Stimulated activated CD8-positive, alpha-beta memory T cell treated with anti-CD3 and anti-CD28 coated beads, Interleukin-4, amount 100 ng/mL, for 24 hours (primary cell): ENCODE measurements around the gene ITPR3.

Experiments
- DNase-seq: peaks from one replicate; pipeline ENCODE4 v3.0.0-alpha.2; 2020; ENCODE audit warnings: low read depth

ITPR3 gene

DNA sequence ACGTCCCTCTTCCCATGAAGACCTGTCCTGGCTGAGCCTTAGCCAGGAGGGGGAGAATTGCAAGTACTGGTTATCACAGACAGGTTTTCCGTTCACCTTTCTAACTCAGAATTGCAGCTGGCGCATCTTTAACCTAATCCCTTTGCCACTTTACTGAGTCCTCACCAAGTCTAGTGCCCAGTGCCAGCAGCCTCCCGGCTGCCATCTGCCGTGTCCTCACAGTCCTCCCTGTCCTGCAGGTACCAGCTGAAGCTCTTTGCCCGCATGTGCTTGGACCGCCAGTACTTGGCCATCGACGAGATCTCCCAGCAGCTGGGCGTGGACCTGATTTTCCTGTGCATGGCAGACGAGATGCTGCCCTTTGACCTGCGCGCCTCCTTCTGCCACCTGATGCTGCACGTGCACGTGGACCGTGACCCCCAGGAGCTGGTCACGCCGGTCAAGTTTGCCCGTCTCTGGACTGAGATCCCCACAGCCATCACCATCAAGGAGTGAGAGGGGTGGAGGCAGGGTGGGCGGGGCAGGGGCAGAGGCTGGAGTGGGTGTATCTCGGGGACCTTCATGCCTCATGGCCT, 49.1 kb downstream of the ITPR3 start:
- DNase-seq: no peak

DNA sequence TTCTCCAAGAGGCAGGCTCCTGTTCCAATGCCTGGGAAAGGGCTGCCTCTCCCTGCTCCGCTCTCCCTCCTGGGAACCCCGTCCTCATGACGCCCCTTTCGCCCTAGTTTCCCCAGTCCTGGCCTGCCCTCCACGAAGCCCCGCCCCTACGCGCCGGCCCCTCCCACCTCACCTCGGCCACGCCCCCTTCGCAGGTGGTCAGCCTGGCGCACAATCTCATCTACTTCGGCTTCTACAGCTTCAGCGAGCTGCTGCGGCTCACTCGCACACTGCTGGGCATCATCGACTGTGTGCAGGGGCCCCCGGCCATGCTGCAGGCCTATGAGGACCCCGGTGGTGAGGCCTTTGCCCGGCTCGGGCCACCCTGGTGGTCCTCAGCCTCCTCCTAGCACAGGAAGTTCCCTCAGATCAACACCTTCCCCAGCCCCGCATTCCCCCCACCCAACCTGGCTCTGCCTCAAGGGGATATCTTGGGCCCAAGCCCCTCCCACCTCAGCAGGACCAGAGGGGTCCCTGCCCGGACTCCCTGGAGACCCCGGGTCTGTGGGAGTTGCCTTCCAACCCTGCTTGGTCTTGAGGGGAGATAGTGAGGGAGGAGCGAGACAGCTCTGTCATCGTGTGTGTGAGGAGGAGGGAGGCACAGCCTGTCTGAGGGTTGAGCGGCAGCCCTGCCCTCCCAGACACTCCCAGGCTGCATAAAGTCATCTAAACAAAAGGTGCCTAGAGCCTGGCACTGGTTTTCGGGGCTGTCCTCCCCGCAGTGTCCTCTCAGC, 50.0 kb downstream of the ITPR3 start:
- DNase-seq: no peak

DNA sequence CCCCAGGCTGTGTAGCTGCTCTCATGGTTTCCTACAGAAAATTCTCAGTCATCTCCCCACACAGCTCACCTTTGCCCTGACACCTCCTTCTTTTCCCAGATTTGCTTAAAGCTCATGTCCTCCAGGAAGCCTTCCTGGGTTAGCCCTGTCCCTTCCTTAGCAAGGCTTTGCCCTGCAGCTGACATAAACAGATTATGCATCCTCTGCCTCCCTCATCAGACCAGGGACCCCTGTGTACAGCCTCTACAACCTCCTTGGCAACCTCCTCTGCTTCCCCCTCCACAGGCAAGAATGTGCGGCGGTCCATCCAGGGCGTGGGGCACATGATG, 50.6 kb downstream of the ITPR3 start:
- DNase-seq: no peak

DNA sequence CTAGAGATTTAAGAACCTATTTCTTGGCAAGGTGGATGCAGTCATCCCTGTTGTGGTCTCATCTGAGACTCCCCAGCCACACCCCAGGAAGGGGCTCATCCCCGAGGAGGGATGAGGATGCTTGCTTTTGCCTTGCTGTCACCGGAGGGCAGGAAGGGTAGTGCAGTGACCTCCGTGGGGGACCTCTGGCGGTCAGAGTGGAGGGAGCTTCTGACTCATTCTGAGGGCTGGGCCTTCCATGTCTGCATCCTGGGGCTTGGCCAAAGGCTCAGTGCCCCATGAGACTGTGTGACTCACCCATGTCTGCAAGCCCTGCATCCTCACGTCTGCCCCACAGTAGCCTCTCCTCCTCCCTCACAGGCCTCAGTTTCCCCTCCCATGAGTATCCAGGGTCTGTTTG, 51.7 kb downstream of the ITPR3 start:
- no peak for DNase-seq

DNA sequence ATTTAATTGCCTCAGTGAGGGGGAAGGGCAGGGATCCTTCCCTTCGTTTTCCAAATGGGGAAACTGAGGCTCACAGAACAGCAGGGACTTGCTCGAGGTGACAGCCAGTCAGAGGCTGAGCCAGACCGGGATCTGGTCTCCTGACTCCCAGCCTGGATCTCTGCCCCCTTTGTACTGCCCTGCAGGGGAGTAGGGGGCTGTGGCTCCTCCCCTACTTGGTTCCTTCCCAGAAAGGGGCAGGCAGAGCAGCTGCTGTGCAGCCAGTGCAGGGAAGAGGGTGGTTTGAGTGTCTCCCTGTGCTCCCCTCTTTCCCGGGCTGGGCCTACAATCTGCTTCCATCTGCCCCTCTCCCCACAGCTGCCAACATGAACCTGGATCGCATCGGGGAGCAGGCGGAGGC, 52.7 kb downstream of the ITPR3 start:
- no peak for DNase-seq

DNA sequence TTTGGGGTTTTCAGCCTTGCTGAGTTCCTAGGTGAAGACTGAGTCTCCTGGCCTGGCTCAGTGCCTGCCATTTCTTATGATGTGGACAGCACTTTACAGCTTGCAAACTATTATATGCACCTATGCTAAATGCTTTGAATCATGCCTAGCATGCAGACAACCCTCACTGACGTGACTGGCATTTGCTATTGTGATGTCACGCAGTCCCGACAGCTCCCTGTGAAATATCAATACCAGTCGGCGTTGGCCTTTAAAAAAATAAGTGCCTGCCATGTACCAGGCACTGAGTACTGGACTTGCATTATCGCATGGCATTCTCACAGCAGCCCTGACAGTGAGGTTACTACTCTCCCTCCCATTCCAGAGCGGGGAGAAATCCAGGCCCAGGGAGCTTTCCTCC, 54.8 kb downstream of the ITPR3 start:
- DNase-seq: no peak

DNA sequence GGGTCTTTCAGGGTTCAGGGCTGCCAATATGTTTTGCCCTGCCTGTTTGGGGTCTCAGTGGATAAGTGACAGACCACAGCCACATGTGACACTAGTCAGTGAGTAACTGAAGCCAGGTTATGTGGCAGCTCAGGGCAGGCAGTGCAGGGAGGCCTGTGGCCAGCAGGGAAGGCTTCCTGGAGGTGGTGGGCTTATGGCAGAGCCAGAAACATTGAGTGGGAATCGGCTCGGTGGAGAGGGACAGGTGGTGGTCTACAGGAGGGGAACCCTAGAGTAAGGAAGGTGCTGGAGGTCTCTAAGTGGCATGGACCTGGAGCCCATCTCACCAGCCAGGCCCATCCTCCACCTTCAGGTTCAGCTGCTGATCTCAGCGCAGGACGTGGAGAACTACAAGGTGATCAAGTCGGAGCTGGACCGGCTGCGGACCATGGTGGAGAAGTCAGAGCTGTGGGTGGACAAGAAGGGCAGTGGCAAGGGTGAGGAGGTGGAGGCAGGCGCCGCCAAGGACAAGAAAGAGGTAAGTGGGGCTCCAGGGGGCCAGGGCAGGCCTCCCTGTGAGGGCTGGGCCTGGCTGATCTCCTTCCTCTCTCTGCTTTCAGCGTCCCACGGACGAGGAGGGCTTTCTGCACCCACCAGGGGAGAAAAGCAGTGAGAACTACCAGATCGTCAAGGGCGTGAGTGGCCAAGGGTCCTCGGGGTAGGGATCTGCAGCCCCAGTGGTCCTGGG, 55.5 kb downstream of the ITPR3 start:
- no peak for DNase-seq

DNA sequence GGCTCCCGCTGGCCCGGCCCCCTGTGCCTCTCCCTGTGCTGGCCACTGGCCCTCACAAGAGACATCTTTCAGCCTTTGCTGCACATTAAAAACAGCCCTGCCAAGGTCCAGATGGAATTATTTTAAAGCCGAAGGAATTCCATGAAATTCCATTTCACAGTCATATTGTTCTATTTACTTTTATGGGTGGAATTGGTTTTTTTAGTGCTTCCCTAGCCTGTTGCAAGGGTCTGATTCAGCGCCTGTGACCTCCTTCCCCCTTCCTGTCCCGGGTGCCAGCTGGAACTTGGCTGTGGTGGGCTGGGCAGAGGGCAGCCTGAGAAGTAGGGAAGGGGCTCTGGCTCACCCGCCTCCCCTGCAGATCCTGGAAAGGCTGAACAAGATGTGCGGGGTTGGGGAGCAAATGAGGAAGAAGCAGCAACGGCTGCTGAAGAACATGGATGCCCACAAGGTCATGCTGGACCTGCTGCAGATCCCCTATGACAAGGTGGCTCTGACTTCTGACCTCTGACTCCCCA, 56.1 kb downstream of the ITPR3 start:
- DNase-seq: no peak

DNA sequence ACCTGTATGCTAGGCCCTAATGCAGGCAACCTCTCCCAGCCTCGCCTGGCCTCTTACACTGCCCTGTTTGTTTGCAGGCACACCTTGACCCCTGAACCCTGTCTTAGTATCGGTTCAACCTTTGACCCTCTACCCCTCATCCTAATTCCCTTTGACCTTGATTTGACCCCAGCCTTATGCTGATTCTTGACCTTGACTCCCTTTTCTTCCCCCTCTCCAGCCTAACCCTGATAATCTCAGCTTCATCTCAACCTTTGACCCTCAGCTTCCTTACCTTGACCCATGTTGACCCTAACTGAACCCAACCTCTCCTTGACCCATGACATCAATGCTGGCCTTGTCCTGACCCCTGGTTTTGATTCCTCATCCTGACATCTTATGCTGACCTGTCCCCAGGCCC, 56.6 kb downstream of the ITPR3 start:
- DNase-seq: no peak

DNA sequence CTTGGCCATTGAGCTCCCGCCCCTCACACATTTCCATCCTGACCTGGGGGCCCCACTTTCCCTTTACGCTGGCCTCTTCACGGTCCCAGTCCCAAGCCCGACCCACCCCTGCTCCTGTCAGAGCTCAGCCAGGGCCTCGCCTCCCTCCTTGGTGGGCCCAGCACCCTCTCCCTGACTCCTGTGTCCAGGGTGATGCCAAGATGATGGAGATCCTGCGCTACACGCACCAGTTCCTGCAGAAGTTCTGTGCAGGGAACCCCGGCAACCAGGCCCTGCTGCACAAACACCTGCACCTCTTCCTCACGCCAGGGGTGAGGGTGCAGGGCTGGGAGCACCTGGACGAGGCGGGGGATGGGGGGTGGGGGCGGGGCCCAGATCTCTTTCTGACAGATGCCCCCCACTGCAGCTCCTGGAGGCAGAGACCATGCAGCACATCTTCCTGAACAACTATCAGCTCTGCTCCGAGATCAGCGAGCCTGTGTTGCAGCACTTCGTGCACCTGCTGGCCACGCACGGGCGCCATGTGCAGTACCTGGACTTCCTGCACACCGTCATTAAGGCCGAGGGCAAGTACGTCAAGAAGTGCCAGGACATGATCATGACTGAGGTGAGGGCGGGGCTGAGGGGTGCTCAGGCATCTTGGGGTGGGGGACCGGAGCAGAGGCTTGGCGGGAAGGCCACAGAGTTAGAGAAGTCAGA, 57.3 kb downstream of the ITPR3 start:
- DNase-seq: no peak

DNA sequence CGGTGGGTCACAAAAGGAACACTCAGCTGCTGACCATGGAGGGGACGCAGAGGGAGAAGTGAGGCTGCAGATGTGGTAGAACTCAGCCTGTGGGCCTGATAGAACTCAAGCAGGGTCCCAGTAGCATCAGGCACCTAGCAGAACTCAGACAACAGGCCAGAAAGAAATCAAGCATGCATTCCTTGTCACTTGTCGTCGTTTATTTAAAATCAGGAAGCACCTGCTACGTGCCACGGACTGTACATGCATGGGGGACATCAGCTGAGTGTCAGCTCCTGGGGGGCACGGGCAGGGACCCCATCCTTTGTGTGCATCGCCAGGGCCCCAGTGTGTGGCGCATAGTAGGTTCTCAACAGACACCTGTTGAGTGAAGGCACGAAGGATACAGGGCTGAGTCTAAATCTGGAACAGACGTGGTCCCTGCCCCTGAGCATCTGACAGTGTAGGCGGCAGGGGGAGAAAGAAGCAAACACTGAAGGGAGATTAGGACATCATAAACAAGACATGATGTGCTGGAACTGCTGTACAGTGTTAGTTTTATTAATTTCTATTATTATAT, 57.9 kb downstream of the ITPR3 start:
- no peak for DNase-seq

DNA sequence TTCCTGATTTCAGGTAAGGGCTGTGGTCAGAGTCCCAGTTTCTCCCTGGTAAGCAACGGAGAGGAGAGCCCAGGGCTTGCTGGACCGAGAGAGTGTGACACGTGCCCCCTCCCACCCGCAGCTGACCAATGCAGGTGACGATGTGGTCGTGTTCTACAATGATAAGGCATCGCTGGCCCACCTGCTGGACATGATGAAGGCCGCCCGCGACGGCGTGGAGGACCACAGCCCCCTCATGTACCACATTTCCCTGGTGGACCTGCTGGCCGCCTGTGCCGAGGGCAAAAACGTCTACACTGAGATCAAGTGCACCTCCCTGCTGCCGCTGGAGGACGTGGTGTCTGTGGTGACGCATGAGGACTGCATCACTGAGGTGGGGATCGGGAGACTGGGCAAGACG, 58.6 kb downstream of the ITPR3 start:
- no peak for DNase-seq

DNA sequence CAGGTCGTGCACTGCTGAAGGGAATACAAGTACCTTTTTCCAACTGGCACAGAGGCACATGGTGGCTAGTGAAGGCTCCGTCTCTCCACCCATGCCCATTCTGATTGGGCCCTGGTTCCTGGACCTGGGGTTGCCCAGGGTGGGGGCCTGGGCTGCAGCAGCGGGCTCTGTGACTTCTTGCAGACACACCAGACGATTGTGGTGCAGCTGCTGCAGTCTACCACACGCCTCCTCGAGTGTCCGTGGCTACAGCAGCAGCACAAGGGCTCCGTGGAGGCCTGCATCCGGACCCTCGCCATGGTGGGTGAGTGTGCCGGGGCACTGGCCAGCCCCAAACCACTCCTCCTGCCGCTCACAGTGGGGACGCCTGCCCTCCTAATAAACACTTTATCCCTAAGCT, 61.2 kb downstream of the ITPR3 start:
- no peak for DNase-seq

DNA sequence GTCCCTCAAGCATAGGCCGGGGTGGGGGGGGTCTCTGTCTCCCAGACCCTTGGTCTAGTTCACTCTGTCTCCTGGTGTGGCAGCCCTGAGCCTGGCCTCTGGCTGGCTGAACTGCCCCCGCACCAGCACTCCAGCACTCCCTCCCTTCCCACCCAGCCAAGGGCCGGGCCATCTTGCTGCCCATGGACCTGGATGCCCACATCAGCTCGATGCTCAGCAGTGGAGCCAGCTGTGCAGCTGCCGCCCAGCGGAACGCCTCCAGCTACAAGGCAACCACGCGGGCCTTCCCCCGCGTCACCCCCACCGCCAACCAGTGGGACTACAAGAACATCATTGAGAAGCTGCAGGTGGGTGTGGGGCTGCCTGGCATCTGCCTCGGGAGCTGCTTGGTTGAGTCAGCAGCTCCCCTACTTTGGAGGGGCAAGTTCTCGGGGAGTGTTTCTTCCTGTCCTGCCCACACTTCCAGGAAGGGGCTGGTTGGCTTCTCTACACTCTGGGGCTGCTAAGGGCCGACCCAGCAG, 62.0 kb downstream of the ITPR3 start:
- DNase-seq: no peak

DNA sequence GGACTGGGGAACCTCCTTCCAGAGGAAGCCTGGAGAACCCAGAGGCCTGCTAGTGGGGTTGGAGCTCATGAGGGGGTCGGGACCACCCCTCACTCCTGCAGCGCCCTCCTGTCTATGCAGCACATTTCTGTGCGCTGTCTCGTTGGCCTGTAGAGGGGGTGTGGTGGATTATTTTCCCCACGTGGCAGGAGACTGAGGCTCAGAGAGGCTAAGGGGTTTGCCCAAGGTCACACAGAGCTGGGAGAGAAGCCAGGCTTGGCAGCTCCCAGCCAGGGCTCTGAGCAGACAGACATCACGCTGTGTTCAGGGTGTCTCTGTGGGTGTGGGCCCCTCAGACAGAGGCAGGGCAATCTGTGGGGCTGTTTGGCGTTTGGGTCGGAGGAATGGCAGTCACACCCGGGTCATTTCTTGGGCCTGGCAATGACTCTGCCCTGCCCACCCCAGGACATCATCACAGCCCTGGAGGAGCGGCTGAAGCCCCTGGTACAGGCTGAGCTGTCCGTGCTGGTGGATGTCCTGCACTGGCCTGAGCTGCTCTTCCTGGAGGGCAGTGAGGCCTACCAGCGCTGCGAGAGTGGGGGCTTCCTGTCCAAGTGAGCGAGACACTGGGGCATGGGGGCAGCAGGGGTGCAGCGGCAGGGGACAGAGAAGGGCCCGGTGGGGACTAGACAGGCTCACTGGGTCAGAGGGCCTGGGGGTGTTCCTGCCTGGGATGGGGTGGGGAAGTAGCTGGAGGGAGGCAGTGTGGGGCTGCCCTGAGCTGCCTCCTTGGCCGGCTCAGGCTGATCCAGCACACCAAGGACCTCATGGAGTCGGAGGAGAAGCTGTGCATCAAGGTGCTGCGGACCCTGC, 62.7 kb downstream of the ITPR3 start:
- DNase-seq: no peak

DNA sequence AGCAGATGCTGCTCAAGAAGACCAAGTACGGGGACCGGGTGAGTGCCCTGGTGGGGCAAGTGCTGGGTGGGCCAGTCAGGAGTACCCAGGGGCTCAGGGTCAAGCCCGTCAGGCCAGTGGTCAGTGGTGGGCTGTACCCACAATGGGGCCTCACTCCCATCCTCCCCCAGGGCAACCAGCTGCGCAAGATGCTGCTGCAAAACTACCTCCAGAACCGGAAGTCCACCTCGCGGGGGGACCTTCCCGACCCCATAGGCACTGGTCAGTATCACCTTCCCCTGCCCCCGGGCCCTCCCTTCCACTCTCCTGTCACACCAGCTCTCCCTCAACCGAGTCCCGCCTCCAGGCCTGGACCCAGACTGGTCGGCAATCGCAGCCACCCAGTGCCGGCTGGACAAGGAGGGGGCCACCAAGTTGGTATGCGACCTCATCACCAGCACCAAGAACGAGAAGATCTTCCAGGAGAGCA, 63.3 kb downstream of the ITPR3 start:
- no peak for DNase-seq

DNA sequence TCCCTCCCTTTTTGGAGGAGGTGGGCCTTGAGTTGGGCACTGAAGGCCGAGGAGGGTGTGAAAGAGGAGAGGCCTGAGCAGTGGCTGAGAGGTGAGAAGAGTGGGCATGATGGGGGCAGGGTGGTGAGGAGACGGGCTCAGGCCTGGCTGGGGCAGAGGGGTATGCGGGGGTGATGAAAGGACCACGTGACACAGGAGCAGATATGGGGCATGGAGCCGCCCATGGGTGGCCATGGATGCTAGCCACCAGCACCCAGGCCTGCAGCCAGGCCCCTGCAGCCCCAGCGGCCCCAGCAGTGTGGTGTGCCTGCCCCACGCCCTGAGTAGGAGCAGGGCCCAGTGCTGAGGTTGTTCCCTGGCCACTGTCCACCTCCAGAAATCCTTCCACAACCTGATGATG, 63.9 kb downstream of the ITPR3 start:
- no peak for DNase-seq

DNA sequence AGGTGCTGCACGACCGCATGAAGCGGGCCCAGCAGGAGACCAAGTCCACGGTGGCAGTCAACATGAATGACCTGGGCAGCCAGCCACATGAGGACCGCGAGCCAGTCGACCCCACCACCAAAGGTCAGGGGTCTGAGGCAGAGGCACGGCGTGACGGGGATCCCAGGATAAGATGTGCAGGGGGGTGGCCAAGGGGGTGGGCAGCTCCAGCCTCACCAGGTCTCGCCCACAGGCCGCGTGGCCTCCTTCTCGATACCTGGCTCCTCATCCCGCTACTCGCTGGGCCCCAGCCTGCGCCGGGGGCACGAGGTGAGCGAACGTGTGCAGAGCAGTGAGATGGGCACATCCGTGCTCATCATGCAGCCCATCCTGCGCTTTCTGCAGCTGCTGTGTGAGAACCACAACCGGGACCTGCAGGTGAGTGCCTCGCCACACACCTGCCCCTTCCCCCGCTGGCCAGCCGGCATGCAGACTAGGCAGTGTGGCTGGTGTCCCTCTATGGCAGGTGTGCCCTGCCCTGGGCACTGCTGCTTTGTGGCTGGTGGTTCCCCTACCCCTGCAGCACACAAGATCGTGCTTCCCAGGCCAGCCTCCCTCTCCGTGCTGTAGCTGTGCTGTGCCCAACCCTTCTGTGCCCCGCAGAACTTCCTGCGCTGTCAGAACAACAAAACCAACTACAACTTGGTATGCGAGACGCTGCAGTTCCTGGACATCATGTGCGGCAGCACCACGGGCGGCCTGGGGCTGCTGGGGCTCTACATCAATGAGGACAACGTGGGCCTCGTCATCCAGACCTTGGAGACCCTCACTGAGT, 64.5 kb downstream of the ITPR3 start:
- DNase-seq: no peak

DNA sequence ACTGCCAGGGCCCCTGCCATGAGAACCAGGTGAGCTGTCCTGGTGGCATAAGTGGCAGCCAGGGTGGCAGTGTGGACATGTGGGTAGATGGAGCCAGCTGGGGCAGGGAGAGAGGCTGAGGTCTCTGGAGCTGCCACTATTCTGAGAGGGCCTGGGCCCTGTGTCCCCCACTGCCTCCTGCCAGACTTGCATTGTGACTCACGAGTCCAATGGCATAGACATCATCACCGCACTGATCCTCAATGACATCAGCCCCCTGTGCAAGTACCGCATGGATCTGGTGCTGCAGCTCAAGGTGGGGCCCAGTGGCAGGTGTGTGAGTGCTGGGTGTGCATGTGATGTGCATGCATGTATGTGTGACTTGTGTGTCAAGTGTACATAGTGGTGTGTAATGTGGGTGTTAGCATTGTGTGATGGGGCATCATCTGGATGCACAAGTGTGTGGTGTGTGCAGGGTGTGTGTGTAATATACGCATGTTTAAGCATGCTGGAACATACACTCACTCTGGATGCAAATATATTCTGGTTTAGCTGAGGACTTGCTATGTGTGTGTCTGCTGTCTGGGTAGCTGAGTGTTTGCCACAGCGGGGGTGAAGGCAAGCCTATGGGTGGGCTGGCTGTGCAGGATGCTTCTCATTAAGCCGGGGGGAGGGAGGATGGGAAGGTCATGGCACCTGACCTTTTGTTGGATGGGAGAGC, 65.3 kb downstream of the ITPR3 start:
- DNase-seq: no peak
